BE2C (cell line): Measurements from ENCODE around the gene SLFN5.
"Not testable (repeated sequence)": the region's sequence is repeated elsewhere in the genome, so short reads cannot be mapped to it uniquely, and the experiment has no call there.

Experiments
- DNase-seq: peaks from one replicate; pipeline ENCODE4 v3.0.0-alpha.2; 2020
- H3K27me3 ChIP-seq: fragments of 250-450 bp; sonication (Bioruptor Pico); 2 replicates; pipeline ENCODE4 v1.5.1; 2020; ENCODE audit warnings: mild to moderate bottlenecking
- H3K36me3 ChIP-seq: fragments of 250-450 bp; sonication (Bioruptor Pico); 2 replicates; pipeline ENCODE4 v1.5.1; 2020; ENCODE audit warnings: mild to moderate bottlenecking
- H3K4me1 ChIP-seq: fragments of 250-450 bp; sonication (Bioruptor Pico); 2 replicates; pipeline ENCODE4 v1.5.1; 2020
- H3K4me3 ChIP-seq: 2 replicates; pipeline ENCODE4 v1.5.1; 2011; ENCODE audit warnings: low read depth, low read length
- H3K9me3 ChIP-seq: fragments of 250-450 bp; sonication (Bioruptor Pico); 2 replicates; pipeline ENCODE4 v1.5.1; 2020
- TF ChIP-seq, protein P1 (sequence below): IDR thresholded peaks from 2 replicates; pipeline ENCODE4 v1.5.1; 2012; ENCODE audit warnings: mild to moderate bottlenecking, low read depth, low read length

The SLFN5 gene

DNA sequence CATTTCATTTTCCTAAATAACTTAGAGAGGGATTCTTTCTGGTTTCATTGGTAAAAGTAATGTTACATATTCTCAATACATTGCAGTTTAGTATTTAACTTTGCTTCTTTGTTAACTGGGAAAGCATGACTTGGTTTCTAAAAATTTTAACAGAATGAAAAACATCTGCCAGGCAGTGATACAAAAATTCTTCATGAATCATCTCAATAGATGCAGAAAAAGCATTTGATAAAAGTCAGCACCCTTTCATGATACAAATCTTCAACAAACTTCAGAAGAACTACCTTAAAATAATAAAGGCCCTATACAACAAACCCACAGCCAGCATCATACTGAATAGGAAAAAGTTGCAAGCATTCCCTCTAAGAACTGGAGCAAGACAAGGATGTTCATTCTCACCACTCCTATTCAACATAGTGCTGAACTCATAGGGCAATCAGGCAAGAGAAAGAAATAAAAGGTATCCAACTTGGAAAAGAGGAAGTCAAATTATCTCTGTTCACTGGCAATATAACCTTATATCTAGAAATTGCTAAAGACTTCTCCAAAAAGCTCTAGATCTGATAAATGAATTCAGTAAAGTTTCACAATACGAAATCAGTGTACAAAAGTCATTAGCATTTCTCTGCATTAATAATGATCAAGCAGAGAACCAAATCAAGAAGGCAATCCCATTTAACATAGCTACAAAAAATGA, 50.4 kb downstream of the SLFN5 start:
- Histone ChIP-seq H3K4me3 (no peak overlapping the region), H3K27me3 (peaks cover 38% of the 10 kb centered on the region), H3K4me1 (no peaks in the 10 kb centered on the region), H3K9me3 (no peaks in the 10 kb centered on the region), H3K36me3 (no peaks in the 10 kb centered on the region)
- TF ChIP-seq, protein P1, sequence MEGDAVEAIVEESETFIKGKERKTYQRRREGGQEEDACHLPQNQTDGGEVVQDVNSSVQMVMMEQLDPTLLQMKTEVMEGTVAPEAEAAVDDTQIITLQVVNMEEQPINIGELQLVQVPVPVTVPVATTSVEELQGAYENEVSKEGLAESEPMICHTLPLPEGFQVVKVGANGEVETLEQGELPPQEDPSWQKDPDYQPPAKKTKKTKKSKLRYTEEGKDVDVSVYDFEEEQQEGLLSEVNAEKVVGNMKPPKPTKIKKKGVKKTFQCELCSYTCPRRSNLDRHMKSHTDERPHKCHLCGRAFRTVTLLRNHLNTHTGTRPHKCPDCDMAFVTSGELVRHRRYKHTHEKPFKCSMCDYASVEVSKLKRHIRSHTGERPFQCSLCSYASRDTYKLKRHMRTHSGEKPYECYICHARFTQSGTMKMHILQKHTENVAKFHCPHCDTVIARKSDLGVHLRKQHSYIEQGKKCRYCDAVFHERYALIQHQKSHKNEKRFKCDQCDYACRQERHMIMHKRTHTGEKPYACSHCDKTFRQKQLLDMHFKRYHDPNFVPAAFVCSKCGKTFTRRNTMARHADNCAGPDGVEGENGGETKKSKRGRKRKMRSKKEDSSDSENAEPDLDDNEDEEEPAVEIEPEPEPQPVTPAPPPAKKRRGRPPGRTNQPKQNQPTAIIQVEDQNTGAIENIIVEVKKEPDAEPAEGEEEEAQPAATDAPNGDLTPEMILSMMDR: no peak
- no peak for DNase-seq

DNA sequence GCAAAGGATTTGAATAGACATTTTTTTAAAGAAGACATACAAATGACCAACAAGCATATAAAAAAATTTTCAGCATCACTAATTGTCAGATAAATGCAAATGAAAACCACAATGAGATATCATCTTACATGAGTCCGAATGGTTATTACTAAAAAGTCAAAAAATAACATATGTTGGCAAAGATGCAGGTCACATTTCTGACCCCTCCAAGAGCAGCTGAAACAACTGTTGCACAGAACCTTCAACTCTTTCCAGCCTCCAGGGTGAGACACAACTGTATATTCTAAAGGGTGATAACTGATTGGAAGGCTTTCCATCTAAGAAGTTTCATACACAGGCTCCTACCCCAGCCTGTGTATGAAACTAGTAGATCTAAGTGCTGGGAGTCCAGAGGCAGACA, 51.9 kb downstream of the SLFN5 start:
- Histone ChIP-seq H3K4me1 (no peaks in the 10 kb centered on the region), H3K36me3 (no peaks in the 10 kb centered on the region), H3K9me3 (no peaks in the 10 kb centered on the region), H3K4me3 (no peak overlapping the region), H3K27me3 (peaks cover 26% of the 10 kb centered on the region)
- TF ChIP-seq, protein P1: no peak
- DNase-seq: no peak

DNA sequence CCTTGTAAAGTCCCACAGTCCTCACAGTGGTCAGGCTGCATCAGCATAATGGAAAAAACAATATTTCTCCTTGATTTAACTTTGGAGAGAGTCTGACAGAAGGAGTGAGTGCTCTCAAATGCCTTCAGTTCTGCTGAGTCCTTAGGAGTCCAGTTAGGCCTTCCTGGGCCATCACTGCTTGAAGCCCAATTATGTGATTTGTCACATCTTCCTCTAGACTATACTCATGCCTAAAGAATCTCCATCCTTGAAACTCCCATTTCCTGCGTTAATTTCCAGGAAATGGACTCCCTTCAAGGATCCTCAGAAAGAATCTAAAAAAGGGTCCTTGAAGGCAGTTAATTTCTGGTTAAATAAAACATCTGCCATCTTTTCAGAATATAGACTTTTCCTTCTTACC, 52.8 kb downstream of the SLFN5 start:
- H3K9me3 ChIP-seq: no peaks in the 10 kb centered on the region
- no peaks in the 10 kb centered on the region for H3K36me3 ChIP-seq
- H3K4me3 ChIP-seq: no peak overlapping the region
- no peaks in the 10 kb centered on the region for H3K4me1 ChIP-seq
- TF ChIP-seq, protein P1: no peak
- DNase-seq: no peak
- H3K27me3 ChIP-seq: peaks cover 23% of the 10 kb centered on the region

DNA sequence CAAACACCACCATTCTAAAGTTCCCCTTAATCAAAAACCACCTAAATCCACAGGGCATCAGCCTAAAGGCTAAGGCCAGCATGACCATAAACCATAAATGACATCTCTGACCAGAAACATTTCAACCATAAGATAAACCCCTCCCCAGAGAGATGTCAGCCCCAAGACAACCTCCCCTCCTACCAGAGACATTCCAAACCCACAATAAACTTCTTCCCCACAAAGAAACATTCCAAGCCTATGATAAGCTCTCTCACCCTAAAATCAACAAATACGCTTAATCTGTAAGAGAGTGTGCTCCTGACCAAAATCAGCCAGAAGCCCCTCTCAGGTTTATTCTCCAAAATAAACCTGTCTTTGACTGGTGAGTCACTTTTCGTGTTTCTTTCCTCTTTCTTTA, 54.8 kb downstream of the SLFN5 start:
- TF ChIP-seq, protein P1: no peak
- no peaks in the 10 kb centered on the region for H3K36me3 ChIP-seq
- no peaks in the 10 kb centered on the region for H3K9me3 ChIP-seq
- DNase-seq: no peak
- H3K4me3 ChIP-seq: no peak overlapping the region
- peaks cover 17% of the 10 kb centered on the region for H3K27me3 ChIP-seq
- H3K4me1 ChIP-seq: no peaks in the 10 kb centered on the region

DNA sequence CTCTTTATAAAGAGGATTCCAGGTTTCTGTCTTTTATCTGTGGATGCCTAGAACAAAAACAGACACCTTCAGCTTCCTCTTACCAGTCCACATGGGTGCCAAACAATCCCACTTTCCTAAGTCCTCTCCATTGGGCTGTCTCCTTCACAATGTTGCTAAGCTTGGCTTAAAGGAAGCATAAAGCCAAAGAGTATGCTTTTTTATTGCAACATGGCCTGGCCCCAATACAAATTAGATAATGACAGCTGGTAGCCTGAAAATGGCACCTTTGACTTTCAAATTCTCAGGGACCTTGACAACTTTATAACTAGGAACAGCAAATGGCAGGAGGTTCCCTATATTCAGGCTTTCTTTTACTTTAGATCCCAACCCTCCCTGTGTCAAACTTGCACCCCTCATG, 55.8 kb downstream of the SLFN5 start:
- H3K4me3 ChIP-seq: no peak overlapping the region
- H3K4me1 ChIP-seq: no peaks in the 10 kb centered on the region
- DNase-seq: no peak
- TF ChIP-seq, protein P1: no peak
- no peaks in the 10 kb centered on the region for H3K9me3 ChIP-seq
- no peaks in the 10 kb centered on the region for H3K36me3 ChIP-seq
- H3K27me3 ChIP-seq: peaks cover 13% of the 10 kb centered on the region

DNA sequence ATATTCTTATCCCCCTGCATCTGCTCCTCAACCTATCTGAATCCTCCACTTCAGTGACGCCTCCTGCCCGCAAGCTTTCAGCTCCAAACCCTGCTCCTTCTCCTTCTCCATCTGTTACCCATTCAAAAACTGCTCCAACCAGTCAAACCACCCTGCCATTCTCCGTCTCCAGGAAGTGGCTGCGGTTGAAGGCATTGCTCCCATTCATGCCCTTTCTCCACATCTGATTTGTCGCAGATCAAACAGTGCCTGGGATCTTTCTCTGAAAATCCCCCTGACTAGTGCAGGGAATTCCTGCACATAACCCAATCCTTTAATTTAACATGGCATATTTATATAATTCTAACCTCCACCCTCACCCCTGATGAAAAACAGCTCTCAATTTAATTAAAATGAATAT, 56.3 kb downstream of the SLFN5 start:
- no peak for DNase-seq
- Histone ChIP-seq H3K27me3 (peaks cover 9% of the 10 kb centered on the region), H3K4me3 (no peak overlapping the region), H3K9me3 (no peaks in the 10 kb centered on the region), H3K36me3 (no peaks in the 10 kb centered on the region), H3K4me1 (no peaks in the 10 kb centered on the region)
- TF ChIP-seq, protein P1: no peak

DNA sequence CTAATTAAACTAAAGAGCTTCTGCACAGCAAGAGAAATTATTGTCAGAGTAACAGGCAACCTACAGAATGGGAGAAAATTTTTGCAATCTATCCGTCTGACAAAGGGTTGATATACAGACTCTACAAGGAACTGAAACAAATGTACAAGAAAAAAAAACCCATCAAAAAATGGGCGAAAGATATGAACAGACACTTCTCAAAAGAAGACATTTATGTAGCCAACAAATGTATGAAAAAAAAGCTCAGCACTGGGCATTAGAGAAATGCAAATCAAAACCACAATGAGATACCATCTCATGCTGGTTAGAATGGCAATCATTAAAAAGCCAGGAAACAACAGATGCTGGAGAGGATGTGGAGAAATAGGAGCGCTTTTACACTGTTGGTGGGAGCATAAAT, 66.5 kb downstream of the SLFN5 start:
- not testable (repeated sequence) for DNase-seq, H3K9me3 ChIP-seq, H3K36me3 ChIP-seq, H3K4me3 ChIP-seq, H3K27me3 ChIP-seq, H3K4me1 ChIP-seq
